Renal cortex interstitium (tissue), 11 donors: ENCODE measurements around the gene MGAT3. TPM values are rescaled to one million over a fixed set of nuclear protein-coding genes. Genes with fewer than 3 reads are reported as not detected.
"Not testable (repeated sequence)": the region's sequence is repeated elsewhere in the genome, so short reads cannot be mapped to it uniquely, and the experiment has no call there.

ENCODE experiments used
- DNase-seq, 11 donors: peaks; one replicate each; pipeline ENCODE4 v3.0.0-alpha.2; 2013; ENCODE audit warnings: low read depth in 9 of 11, low spot score in 4 of 11; ENCODE audit errors: extremely low read depth in 1 of 11
- polyA plus RNA-seq, 3 donors: library from polyadenylated mRNA; unstranded; fragments of 120-200 nt; gene quantifications; one replicate each; pipeline ENCODE4 v1.2.1, GENCODE V29; 2013; ENCODE audit not compliant: insufficient read length in 3 of 3

Gene MGAT3
- polyA plus RNA-seq, 3 donors: 20.8 to 33.3 (median 22.0) TPM

DNA sequence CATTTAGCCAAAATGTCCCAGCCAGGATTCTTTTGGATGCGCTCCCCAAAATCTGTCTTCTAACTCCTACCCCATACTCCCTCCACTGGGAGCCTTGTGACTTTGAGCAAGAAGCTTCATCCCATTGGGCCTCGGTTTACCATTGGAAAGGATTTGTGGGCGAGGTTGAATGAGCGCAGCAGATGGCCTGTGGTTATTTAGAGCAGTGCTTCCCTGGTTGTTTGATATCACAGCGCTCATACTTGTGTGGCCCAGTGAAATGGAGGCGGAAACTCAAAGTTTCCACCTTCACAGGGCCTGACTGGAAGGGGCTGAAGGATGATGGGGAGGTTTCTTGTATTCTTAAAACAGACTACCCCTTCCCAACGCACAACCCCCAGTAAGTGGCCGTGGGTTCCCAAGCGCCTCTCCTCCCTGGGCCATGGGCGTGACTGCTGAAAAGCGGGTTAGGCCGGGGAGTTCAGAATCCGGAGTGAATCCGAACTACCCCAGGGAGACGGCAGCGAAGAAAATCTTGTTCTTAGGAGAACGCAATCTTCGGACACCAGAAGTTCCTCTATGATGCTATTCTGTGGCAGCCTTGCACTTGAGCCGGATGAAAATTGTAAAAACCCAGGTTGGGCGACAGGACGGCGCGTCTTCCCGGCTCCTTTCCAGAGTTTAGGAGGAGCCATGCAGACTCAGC, 62.3 kb downstream of the MGAT3 start:
- peak in 1 of 11 donors; percentile 55 for DNase-seq

DNA sequence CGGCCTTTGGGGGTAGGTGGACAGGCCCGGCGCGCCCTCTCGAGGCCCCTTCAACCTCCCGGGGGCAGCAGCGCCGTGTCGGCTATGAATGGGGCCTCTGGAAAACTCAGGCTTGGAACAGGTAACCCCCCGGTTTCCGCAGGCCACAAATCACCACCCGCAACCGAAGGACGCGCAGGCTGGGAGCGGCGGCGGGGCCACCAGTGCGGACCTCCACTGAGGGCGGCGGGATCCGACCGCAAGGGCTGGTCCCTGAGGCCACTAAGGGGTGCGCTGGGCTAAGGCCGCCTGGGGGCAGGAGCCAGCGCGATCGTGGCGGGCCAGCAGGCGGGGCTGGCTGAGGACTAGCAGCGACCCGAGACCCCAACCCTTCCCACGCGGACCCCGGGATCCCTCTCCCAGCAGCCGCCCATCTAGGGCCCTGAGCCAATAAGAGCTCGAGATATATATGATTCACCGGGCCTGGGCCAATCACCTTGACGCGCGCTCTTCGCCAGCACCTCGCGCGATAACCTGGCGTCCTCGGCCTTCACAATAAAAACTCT, 62.9 kb downstream of the MGAT3 start:
- peak in 9 of 11 donors; percentile 96 to 99 (median 97) for DNase-seq

DNA sequence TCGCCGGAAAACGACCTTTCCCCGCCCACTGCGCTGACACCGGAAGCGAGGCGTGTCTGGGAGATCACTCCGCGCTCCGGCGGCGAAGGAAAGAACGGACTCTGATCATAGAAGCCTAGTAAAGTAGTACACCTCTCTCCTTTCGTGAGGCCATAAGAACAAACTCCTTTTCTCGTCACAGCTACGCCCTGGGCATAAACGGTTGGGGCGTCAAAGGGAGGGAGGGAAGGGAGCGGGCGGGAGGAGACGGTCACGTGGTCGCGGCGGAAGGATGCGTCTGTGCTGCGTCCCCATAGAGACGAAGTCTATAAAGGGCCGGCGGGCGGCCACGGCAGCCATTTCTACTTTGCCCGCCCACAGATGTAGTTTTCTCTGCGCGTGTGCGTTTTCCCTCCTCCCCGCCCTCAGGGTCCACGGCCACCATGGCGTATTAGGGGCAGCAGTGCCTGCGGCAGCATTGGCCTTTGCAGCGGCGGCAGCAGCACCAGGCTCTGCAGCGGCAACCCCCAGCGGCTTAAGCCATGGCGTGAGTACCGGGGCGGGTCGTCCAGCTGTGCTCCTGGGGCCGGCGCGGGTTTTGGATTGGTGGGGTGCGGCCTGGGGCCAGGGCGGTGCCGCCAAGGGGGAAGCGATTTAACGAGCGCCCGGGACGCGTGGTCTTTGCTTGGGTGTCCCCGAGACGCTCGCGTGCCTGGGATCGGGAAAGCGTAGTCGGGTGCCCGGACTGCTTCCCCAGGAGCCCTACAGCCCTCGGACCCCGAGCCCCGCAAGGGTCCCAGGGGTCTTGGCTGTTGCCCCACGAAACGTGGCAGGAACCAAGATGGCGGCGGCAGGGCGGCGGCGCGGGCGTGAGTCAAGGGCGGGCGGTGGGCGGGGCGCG, 63.7 kb downstream of the MGAT3 start, which contains the start of gene ATF4:
TSS of gene ATF4 (plus strand) at position 337 of the 880 bp plus-strand sequence. CDS start 884 bp downstream, outside the sequence.
- peak in 6 of 11 donors; percentile 58 to 99 (median 88) for DNase-seq

DNA sequence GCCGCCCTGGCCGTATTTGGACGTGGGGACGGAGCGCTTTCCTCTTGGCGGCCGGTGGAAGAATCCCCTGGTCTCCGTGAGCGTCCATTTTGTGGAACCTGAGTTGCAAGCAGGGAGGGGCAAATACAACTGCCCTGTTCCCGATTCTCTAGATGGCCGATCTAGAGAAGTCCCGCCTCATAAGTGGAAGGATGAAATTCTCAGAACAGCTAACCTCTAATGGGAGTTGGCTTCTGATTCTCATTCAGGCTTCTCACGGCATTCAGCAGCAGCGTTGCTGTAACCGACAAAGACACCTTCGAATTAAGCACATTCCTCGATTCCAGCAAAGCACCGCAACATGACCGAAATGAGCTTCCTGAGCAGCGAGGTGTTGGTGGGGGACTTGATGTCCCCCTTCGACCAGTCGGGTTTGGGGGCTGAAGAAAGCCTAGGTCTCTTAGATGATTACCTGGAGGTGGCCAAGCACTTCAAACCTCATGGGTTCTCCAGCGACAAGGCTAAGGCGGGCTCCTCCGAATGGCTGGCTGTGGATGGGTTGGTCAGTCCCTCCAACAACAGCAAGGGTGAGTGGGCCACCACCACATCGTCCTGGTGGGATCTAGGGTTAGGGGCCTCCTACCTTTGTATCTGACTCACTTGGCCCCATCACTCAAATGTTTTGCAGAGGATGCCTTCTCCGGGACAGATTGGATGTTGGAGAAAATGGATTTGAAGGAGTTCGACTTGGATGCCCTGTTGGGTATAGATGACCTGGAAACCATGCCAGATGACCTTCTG, 64.5 kb downstream of the MGAT3 start:
- DNase-seq: not testable (repeated sequence)

DNA sequence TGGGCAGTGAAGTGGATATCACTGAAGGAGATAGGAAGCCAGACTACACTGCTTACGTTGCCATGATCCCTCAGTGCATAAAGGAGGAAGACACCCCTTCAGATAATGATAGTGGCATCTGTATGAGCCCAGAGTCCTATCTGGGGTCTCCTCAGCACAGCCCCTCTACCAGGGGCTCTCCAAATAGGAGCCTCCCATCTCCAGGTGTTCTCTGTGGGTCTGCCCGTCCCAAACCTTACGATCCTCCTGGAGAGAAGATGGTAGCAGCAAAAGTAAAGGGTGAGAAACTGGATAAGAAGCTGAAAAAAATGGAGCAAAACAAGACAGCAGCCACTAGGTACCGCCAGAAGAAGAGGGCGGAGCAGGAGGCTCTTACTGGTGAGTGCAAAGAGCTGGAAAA, 65.3 kb downstream of the MGAT3 start:
- not testable (repeated sequence) for DNase-seq

DNA sequence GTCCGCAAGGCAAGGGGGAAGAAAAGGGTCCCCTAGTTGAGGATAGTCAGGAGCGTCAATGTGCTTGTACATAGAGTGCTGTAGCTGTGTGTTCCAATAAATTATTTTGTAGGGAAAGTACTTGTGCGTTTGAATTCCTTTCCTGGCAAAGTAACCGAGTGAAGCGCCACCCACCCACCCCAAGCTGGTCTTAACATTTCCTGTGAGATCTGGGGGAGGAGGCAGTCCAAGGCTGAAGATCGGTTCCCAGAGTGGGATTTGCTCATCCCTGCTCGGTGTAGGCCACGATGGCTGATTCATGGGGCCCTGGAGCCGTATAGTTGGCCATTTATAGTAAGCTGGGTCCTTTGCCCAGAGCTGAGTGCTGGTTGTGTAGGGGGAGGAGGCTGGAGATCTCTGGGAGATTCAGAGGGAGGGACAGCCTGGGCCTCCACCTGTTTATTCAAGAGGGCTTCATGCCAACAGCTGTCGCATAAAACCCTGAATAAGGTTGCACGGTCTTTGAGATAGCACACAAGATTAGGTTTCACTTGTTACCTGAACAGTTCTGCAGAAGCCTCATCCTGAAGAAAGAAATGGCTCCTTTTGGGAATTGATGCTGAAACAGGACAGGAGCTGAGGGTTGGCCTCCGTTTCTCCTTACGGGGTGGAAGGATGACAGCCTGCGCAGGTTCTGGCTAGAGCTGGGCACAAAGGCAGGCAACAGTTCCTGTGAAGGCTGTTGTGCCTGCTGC, 65.9 kb downstream of the MGAT3 start:
- DNase-seq: no peak

DNA sequence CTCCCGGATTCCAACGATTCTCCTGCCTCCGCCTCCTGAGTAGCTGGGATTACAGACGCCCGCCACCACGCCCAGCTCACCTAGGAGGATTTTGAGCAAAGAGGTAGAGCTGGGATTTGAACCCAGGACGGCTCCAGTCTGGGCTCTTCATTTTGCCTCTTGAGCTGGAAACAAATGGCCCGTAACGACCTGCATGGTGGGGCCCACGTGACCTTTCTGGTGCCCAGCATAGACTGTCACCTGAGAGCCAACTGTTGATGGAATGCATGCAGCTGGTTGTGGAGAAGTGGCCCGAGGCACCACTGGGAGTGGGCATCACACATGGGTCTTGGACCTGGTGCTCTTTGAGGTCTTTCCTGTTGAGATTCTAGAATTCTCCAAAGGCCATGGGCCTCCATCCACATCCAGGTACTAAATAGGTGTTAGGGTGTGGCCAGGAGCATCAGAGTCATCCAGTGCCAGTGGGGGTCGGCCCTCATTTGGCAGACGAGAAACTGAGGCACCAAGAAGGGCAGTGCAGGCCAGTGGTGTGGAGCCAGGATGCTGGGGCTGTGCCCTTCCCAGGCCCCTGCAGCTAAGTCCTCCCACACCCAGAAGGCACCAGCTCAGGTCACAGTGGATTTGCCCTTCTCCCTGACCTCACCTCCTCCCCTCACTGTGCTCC, 67.4 kb downstream of the MGAT3 start:
- DNase-seq: no peak

DNA sequence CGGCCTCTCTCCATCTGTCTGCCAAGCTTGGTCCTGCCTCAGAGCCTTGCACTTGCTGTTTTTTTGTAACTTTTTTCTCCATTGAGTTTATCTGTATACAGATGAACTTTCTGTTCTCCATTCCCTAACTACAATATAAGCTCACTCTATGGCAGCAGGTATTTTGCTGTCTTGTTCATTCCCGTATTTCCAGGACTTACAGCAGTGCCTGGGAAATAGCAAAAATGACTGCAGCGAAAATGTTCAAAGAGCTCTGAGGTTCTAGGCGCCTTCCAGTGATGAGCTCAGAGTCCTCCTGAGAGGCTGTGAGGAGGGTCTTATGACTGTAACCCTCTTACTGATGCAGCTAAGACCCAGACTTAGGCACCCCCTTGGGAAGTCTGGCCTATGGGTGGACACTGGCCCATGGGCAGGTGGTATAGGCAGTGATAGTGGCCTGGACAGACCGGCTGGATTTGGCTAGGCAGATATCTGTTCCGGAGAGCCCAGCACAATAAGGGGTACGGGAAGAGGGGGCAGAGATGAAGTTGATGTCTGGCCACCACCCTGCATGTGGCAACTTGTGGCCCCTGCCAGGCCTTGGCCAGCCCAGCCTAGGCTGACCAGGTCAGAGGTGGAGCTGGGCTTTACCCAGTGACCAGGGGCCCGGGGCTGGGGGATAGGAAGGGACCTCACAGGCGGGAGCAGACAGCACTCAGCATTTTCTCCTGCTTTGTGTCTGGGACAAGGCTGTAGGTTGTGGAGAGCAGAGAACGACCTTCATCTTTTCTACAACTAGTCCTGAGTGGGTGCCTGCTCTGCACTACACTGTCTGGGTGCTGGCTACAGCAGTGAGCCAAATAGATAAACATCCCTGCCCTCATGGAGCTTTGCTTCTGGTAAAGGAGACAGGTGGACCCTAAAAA, 68.2 kb downstream of the MGAT3 start:
- DNase-seq: no peak

DNA sequence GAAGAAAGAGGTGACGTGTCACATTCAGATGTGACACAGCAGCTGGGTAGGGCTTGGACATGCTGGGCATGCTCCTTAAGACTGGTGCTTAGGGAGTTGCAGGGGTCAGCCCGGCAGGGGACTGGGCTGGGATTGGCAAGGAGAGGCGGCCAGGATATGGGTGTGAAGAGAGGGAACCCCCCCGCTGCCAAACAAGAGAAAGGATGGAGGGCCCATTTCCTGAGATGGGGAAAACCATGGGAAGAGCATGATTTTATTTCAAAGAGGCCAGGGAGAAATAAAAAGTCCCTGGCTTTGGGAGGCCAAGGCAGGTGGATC, 68.8 kb downstream of the MGAT3 start:
- no peak for DNase-seq

DNA sequence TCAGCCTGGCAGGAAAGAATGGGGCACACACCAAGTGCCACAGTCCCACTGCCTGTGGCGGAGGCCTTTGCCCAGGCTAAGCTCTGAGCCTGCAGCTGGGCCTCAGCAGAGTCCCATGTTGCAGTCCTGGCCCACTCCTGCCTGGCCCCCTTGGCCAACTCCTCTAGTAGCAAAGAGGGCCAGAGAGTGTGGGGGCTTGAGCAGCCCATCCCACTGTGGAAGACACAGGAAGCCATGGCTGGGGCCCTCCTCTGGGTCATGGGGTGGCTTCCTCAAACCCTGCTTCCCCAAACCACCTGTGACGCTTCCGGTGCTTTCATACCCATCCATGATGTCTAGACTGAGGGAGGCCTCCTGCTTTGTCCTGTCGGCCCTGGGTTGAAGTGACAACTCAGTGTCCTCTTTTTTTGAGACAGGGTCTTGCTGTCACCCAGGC, 69.9 kb downstream of the MGAT3 start:
- no peak for DNase-seq

DNA sequence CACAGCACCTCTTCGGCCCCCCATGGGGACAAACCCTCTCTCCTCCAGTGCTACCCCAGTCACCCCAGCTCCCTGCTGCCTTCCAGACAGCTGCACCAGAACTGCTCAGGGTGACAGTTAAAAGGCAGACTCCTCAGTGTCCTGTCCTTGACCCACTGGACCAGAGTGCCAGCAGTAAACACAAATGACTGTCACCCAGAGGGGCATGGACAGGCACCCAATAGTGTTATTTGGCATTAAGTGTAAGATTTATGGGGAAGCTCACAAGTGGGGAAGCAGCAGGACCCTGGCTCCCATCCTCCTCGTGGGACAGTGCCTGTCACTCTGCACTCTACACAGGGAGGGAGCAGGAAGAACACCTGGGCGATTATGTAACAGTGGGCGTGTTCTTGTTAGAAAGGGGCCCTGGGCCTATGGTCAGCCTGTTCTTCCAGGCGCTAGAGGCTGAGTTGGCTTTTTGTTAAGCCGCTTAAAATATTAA, 70.7 kb downstream of the MGAT3 start:
- DNase-seq: no peak

DNA sequence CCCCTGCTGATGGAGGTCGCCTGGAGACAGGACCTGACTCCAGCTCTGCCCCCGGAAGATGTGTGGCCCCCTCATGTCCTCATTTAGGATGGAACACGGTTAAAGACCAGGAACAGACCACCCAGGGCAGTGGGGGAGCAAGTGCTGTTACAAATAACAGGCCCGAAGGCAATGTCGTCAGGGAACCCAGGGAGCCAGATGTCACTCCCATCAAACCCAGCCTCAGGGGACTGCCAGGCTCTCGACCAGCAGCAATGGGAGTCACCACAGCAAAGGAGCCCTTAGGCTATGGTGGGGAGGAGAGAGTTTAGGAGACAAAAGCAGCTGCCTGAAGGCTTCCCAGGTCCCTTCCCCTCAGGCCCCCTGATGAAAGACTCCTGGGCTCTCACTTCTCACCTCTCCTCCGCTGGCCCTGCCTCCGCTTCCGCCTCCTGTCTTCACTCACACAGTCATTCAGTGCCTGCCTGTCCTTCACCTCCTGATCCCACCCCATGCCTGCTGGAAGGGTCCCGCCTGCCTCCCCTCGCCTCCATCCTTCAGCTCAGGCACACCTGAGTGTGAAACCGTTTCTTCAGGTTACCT, 71.4 kb downstream of the MGAT3 start:
- DNase-seq: no peak

DNA sequence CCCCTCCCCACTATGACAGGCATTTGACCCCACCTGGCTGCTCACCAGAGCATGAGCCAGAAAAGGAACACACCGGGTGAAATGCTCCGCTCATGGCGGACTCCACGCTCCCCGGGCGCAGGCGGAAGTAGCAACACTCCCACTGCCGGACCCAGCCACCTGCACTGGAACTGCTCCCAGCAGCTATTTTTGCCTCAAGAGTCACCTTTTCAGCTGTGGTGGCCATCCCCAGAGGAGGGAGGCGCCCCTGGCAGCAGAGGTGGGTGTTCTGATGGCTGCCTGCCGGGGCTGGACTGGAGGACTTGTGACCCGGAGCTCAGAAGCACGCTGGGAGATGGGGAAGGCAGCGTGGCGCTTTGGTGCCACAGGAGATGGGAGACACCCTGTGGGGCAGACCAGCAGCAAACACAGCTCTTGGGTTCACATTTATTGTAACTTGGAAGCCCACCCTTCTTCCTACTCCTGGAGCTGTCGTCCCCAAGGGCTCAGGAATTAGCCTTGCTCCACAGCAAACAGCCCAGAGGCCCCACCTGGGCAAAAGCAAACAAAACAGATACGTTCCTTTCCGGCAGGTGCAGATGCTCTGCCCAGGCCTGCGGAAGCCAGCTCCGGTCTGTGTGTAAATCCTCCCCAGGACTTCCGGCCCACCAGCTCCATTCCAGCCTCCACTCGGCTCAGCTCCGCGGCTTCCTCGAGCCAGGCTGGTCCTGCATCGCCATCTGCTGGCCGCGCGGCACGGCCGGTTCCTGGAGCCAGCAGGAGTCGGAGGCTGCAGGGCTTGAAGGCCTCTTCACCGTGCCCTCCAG, 72.1 kb downstream of the MGAT3 start:
- peak in 9 of 11 donors; percentile 75 to 89 (median 85) for DNase-seq

DNA sequence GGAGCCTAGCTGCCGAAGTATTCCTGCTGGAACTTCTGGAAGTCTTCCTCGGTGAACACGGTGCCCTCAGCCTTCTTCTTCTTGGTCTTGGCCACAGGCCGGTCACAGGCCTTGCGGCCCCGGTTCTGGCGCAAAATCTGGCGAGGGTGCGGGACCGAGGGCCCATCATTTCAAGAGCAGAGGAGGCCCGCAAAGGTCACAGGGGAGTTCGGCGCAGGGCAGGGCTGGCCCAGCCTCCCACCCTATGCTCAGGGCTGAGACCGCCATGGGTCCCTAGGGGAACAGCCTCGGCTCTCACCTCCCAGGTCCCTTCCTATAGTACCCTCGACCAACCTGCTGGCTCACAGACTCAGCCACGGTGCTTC, 72.7 kb downstream of the MGAT3 start:
- DNase-seq: no peak

DNA sequence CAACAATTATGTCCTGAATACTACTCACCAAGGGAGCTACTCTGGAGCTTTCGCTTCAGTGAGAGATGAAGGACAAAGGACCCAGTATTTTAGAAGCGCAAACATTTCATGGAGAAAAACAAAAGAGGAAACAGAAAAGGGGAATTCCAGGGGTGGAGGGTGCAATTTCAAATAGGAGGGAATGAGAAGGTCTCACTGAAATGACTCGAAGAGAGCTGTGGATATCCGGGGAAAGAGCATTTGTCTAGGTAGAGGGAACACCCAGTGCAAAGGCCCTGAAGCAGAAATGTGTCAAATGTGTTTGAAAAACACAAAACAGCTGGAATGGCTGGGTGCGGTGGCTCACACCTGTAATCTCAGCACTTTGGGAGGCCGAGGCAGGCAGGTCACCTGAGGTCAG, 73.3 kb downstream of the MGAT3 start:
- no peak for DNase-seq
